H9 (cell line): Measurements from ENCODE around the gene ADGB. TPM values are rescaled to one million over a fixed set of nuclear protein-coding genes. Genes with fewer than 3 reads are reported as not detected.

Source experiments
- DNase-seq: peaks from one replicate; pipeline ENCODE4 v3.0.0-alpha.2; 2017
- H2AFZ ChIP-seq: one replicate; pipeline ENCODE4 v1.6.1; 2013; ENCODE audit warnings: mild to moderate bottlenecking, low read length, control low read depth, moderate library complexity
- H2AK5ac ChIP-seq: 2 replicates; pipeline ENCODE4 v1.6.1; 2013; ENCODE audit warnings: low read length, control low read depth, mixed read lengths; ENCODE audit not compliant: insufficient read length
- H2BK120ac ChIP-seq: one replicate; pipeline ENCODE4 v1.6.1; 2013; ENCODE audit warnings: low read depth, mild to moderate bottlenecking, low read length, control low read depth, inconsistent platforms; ENCODE audit not compliant: poor library complexity, severe bottlenecking
- H2BK12ac ChIP-seq: 2 replicates; pipeline ENCODE4 v1.6.1; 2013; ENCODE audit warnings: low read length, control low read depth, mixed read lengths, low read depth; ENCODE audit not compliant: insufficient read length
- H2BK15ac ChIP-seq: 2 replicates; pipeline ENCODE4 v1.6.1; 2013; ENCODE audit warnings: low read depth, low read length, control low read depth
- H2BK20ac ChIP-seq: one replicate; pipeline ENCODE4 v1.6.1; 2013; ENCODE audit warnings: low read depth, mild to moderate bottlenecking, low read length, control low read depth, inconsistent platforms; ENCODE audit not compliant: poor library complexity, severe bottlenecking
- H2BK5ac ChIP-seq: 2 replicates; pipeline ENCODE4 v1.6.1; 2013; ENCODE audit warnings: low read length, control low read depth, mixed read lengths; ENCODE audit not compliant: insufficient read length
- H3K14ac ChIP-seq: 2 replicates; pipeline ENCODE4 v1.6.1; 2013; ENCODE audit warnings: low read length, control low read depth; ENCODE audit not compliant: insufficient read depth
- H3K18ac ChIP-seq: 2 replicates; pipeline ENCODE4 v1.6.1; 2013; ENCODE audit warnings: low read depth, mild to moderate bottlenecking, mixed read lengths, low read length, control low read depth; ENCODE audit not compliant: insufficient read length
- H3K23ac ChIP-seq: 2 replicates; pipeline ENCODE4 v1.6.1; 2013; ENCODE audit warnings: low read length, control low read depth, mixed read lengths, low read depth; ENCODE audit not compliant: insufficient read length
- H3K23me2 ChIP-seq: 2 replicates; pipeline ENCODE4 v1.6.1; 2013; ENCODE audit warnings: low read depth, mild to moderate bottlenecking, mixed read lengths, low read length, control low read depth; ENCODE audit not compliant: insufficient read length, poor library complexity, severe bottlenecking
- H3K27ac ChIP-seq: 2 replicates; pipeline ENCODE4 v1.5.1; 2013; ENCODE audit warnings: low read length, control low read depth, mixed read lengths, low read depth; ENCODE audit not compliant: insufficient read length
- H3K27me3 ChIP-seq: 2 replicates; pipeline ENCODE4 v1.6.1; 2013; ENCODE audit warnings: low read length, control low read depth, inconsistent platforms; ENCODE audit not compliant: insufficient read depth
- H3K4ac ChIP-seq: 2 replicates; pipeline ENCODE4 v1.6.1; 2013; ENCODE audit warnings: low read depth, mild to moderate bottlenecking, control low read depth, inconsistent platforms, low read length, moderate library complexity
- H3K4me1 ChIP-seq: 2 replicates; pipeline ENCODE4 v1.6.1; 2013; ENCODE audit warnings: low read length, control low read depth, inconsistent platforms; ENCODE audit not compliant: insufficient read depth
- H3K4me2 ChIP-seq: 2 replicates; pipeline ENCODE4 v1.6.1; 2013; ENCODE audit warnings: low read length, control low read depth, mixed read lengths; ENCODE audit not compliant: insufficient read length, insufficient read depth
- H3K56ac ChIP-seq: 2 replicates; pipeline ENCODE4 v1.6.1; 2013; ENCODE audit warnings: low read depth, mild to moderate bottlenecking, mixed read lengths, low read length, control low read depth; ENCODE audit not compliant: insufficient read length
- H3K79me1 ChIP-seq: 2 replicates; pipeline ENCODE4 v1.6.1; 2013; ENCODE audit warnings: low read depth, mild to moderate bottlenecking, moderate library complexity, low read length, control low read depth, inconsistent platforms; ENCODE audit not compliant: insufficient read depth, poor library complexity, severe bottlenecking
- H3K79me2 ChIP-seq: 2 replicates; pipeline ENCODE4 v1.6.1; 2013; ENCODE audit warnings: low read length, control low read depth, inconsistent platforms; ENCODE audit not compliant: insufficient read depth
- H3K9ac ChIP-seq: 2 replicates; pipeline ENCODE4 v1.6.1; 2013; ENCODE audit warnings: low read length, control low read depth, mixed read lengths; ENCODE audit not compliant: insufficient read length; ENCODE audit errors: extremely low read depth
- H3K9me3 ChIP-seq: one replicate; pipeline ENCODE4 v1.6.1; 2013; ENCODE audit warnings: low read depth, low read length, inconsistent platforms; ENCODE audit not compliant: control insufficient read depth
- H3T11ph ChIP-seq: one replicate; pipeline ENCODE4 v1.6.1; 2013; ENCODE audit warnings: mild to moderate bottlenecking, low read length, control low read depth, inconsistent platforms
- H4K20me1 ChIP-seq: one replicate; pipeline ENCODE4 v1.6.1; 2013; ENCODE audit not compliant: control insufficient read depth, insufficient read length, insufficient read depth
- H4K5ac ChIP-seq: 2 replicates; pipeline ENCODE4 v1.6.1; 2013; ENCODE audit warnings: low read depth, mild to moderate bottlenecking, mixed read lengths, low read length, control low read depth; ENCODE audit not compliant: insufficient read length
- H4K8ac ChIP-seq: replicated peaks from 2 replicates; pipeline ENCODE4 v1.6.1; 2013; ENCODE audit warnings: low read length, control low read depth, mixed read lengths, low read depth; ENCODE audit not compliant: insufficient read length
- H4K91ac ChIP-seq: 2 replicates; pipeline ENCODE4 v1.6.1; 2013; ENCODE audit warnings: low read depth, mild to moderate bottlenecking, moderate library complexity, mixed read lengths, low read length, control low read depth; ENCODE audit not compliant: insufficient read length
- H3K27ac Mint-ChIP-seq, 3 experiments: 2 replicates in 2 of 3; 3 replicates in 1 of 3; pipeline ENCODE4 v1.8.0; 2020 to 2021; ENCODE audit warnings: mixed read lengths in 3 of 3, mild to moderate bottlenecking in 1 of 3, moderate library complexity in 1 of 3
- H3K27me3 Mint-ChIP-seq: 2 replicates; pipeline ENCODE4 v1.8.0; 2021; ENCODE audit warnings: low read depth, mild to moderate bottlenecking, moderate library complexity, mixed read lengths
- H3K36me3 Mint-ChIP-seq, 3 experiments: 2 replicates in 2 of 3; 3 replicates in 1 of 3; pipeline ENCODE4 v1.8.0; 2020 to 2021; ENCODE audit warnings: low read depth in 3 of 3, mixed read lengths in 3 of 3; ENCODE audit not compliant: insufficient read depth in 1 of 3
- H3K4me1 Mint-ChIP-seq, 2 experiments: 2 replicates each; pipeline ENCODE4 v1.8.0; 2020; ENCODE audit warnings: mixed read lengths in 2 of 2
- H3K4me3 Mint-ChIP-seq, 2 experiments: 2 replicates in 1 of 2; 3 replicates in 1 of 2; pipeline ENCODE4 v1.8.0; 2020 to 2021; ENCODE audit warnings: mild to moderate bottlenecking in 2 of 2, mixed read lengths in 2 of 2, moderate library complexity in 1 of 2
- H3K9me3 Mint-ChIP-seq, 2 experiments: 2 replicates in 1 of 2; 3 replicates in 1 of 2; pipeline ENCODE4 v1.8.0; 2020; ENCODE audit warnings: mild to moderate bottlenecking in 2 of 2, mixed read lengths in 2 of 2, moderate library complexity in 1 of 2
- WGBS: extraction: QIAGEN DNeasy Blood & Tissue Kit; methylation state at CpG from one replicate; pipeline ENCODE4 v1.1.7; 2013; ENCODE audit warnings: missing lambda C conversion rate, low lambda C conversion rate, mixed read lengths; ENCODE audit not compliant: insufficient read length; ENCODE audit errors: extremely low coverage; 5-methylcytosine and 5-hydroxymethylcytosine counted together
- total RNA-seq: library from RNA; stranded (reverse); gene quantifications from 2 replicates; pipeline ENCODE4 v1.2.1, GENCODE V29; 2021
- TF ChIP-seq, protein P1 (sequence below): fragments of 200-600 bp; sonication (generic); conservative IDR thresholded peaks from 3 replicates; pipeline ENCODE4 v1.8.0; 2021; ENCODE audit warnings: antibody characterized with exemption, mild to moderate bottlenecking

ADGB gene
- total RNA-seq, 1 experiment from 2014 or later = not detected

DNA sequence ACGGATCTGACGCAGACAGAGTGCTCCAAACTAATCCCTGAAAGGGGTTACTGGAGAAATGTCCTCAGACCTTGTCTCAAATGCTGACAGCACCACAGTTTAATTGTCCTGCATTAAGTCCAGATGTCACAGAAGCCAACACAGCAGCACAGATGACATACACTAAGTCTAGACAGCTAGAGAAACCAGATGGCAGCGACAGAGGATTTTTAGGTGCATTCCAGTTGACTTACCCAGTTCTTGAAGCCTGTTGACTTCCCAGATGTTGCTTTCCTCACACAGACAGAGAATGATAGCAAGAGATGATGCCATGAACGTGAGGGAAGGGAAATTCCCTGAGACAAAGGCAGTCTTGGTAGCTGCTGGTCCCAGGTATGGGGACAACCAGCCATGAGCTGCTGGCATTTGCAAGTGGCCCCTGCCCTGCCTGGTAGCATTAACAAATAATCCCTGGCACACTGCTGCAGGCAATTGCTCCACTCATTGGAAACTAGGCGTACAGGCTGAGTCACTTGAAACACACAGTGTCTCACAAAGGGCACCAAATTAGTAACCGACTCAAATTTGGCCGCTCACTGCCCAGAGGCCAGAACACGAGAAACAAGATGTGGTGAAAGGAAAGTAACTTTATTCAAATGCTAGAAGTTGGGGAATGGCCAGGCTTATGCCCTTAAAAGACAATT, 52.2 kb downstream of the ADGB start:
- no peak overlapping the region for H3K56ac ChIP-seq
- H3K23me2 ChIP-seq = no peaks in the 10 kb centered on the region
- H3K79me1 ChIP-seq = no peaks in the 10 kb centered on the region
- no peak overlapping the region for H2BK120ac ChIP-seq
- Mint-ChIP-seq H3K27ac (no peak overlapping the region), H3K27me3 (no peaks in the 10 kb centered on the region), H3K4me3 (no peak overlapping the region), H3K9me3 (0 out of 5 replicates have a peak, but pooled peaks cover 0 to 2% of the 10 kb centered on the region in 2 experiments), H3K4me1 (no peaks in the 10 kb centered on the region; a peak in 1 of 4 replicates), H3K36me3 (no peaks in the 10 kb centered on the region; a peak in 1 of 7 replicates)
- TF ChIP-seq, protein P1, sequence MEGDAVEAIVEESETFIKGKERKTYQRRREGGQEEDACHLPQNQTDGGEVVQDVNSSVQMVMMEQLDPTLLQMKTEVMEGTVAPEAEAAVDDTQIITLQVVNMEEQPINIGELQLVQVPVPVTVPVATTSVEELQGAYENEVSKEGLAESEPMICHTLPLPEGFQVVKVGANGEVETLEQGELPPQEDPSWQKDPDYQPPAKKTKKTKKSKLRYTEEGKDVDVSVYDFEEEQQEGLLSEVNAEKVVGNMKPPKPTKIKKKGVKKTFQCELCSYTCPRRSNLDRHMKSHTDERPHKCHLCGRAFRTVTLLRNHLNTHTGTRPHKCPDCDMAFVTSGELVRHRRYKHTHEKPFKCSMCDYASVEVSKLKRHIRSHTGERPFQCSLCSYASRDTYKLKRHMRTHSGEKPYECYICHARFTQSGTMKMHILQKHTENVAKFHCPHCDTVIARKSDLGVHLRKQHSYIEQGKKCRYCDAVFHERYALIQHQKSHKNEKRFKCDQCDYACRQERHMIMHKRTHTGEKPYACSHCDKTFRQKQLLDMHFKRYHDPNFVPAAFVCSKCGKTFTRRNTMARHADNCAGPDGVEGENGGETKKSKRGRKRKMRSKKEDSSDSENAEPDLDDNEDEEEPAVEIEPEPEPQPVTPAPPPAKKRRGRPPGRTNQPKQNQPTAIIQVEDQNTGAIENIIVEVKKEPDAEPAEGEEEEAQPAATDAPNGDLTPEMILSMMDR = no peak
- H3K4me2 ChIP-seq = no peak overlapping the region
- no peaks in the 10 kb centered on the region for H3K9me3 ChIP-seq
- no peak overlapping the region for H4K5ac ChIP-seq
- no peak for DNase-seq
- H2BK5ac ChIP-seq = no peak overlapping the region
- H2BK20ac ChIP-seq = no peak overlapping the region
- H2BK12ac ChIP-seq = no peak overlapping the region
- H2AK5ac ChIP-seq = no peak overlapping the region
- no peak overlapping the region for H3K18ac ChIP-seq
- H3K14ac ChIP-seq = no peak overlapping the region
- no peak overlapping the region for H3K23ac ChIP-seq
- H2AFZ ChIP-seq = no peak overlapping the region
- no peaks in the 10 kb centered on the region for H3K4me1 ChIP-seq
- H3K4ac ChIP-seq = no peak overlapping the region
- no peak overlapping the region for H3K27ac ChIP-seq
- no peaks in the 10 kb centered on the region for H4K20me1 ChIP-seq
- no peaks in the 10 kb centered on the region for H3K27me3 ChIP-seq
- WGBS = no CpG with 5 or more reads among the region's 8 CpGs
- H2BK15ac ChIP-seq = no peak overlapping the region
- H3T11ph ChIP-seq = no peak overlapping the region
- no peak overlapping the region for H4K8ac ChIP-seq
- no peak overlapping the region for H3K9ac ChIP-seq
- no peak overlapping the region for H4K91ac ChIP-seq
- no peaks in the 10 kb centered on the region for H3K79me2 ChIP-seq
